Esophagus muscularis mucosa (tissue), 3 donors: ENCODE data around the gene CLDN5.

ENCODE experiments used
- POLR2AphosphoS5 ChIP-seq, 2 donors: sonication (generic); formaldehyde crosslinking; IDR thresholded peaks; one replicate each; pipeline ENCODE4 v1.6.1; 2017; ENCODE audit warnings: antibody characterized with exemption in 2 of 2
- TF ChIP-seq, protein P1 (sequence below), 3 experiments: fragments of 200-600 bp in 2 of 3; fragments of 450-650 bp in 1 of 3; sonication (generic) in 2 of 3; IDR thresholded peaks; one replicate each; pipeline ENCODE4 v1.5.1; 2017 to 2019; ENCODE audit warnings: antibody characterized with exemption in 3 of 3, mild to moderate bottlenecking in 2 of 3, moderate library complexity in 1 of 3

GRCh38 chr22:19530751-19531150, 6.5 kb upstream of the CLDN5 start:
- TF ChIP-seq POLR2AphosphoS5 (IDR thresholded peaks at IDR 0.05), result no peak
- TF ChIP-seq, protein P1, sequence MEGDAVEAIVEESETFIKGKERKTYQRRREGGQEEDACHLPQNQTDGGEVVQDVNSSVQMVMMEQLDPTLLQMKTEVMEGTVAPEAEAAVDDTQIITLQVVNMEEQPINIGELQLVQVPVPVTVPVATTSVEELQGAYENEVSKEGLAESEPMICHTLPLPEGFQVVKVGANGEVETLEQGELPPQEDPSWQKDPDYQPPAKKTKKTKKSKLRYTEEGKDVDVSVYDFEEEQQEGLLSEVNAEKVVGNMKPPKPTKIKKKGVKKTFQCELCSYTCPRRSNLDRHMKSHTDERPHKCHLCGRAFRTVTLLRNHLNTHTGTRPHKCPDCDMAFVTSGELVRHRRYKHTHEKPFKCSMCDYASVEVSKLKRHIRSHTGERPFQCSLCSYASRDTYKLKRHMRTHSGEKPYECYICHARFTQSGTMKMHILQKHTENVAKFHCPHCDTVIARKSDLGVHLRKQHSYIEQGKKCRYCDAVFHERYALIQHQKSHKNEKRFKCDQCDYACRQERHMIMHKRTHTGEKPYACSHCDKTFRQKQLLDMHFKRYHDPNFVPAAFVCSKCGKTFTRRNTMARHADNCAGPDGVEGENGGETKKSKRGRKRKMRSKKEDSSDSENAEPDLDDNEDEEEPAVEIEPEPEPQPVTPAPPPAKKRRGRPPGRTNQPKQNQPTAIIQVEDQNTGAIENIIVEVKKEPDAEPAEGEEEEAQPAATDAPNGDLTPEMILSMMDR (IDR thresholded peaks at IDR 0.05), result no peak
